GM10847 (cell line): ENCODE results near the gene GALNTL6.

Experiments used
- POLR2A ChIP-seq: IDR thresholded peaks from 2 replicates; pipeline ENCODE4 v1.6.1; 2011; ENCODE audit not compliant: insufficient read length; ENCODE audit errors: extremely low read depth

The GALNTL6 gene

DNA sequence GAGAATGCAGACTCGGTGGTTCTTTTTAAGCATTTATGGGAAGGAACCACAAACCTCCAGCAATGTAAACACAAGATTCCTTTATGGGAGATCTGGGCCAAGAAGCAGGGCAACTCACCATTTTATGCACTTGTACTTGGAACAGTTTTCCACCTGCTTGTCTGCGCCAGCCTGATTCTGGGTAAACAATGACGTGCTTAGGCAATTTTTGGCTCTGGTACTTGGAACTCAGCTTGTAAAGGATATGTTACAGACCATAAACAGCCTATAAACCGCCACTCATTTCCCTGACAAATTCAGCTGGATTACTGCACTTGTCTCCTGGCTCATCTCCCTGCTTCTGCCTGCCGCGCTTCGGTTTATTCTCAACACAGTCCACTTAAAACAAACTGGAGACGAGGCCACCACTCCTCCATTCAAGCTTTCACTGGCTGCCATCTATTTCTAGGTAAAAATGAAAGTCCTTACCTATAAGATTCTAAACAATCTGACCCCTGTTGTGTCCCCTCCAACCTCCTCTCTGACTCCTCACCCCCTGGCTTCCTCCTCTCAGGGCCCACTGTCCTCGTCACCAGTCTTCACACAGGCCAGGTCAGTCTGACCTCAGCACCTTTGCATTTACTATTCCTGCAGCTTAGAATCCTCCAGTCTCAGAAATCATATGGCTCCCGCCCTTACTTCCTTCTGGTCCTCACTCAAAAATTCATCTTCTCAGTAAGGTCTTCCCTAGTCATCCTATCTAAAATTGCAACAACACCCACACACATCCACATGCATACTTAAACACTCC, 1149.6 kb downstream of the GALNTL6 start:
- TF ChIP-seq POLR2A = no peak

DNA sequence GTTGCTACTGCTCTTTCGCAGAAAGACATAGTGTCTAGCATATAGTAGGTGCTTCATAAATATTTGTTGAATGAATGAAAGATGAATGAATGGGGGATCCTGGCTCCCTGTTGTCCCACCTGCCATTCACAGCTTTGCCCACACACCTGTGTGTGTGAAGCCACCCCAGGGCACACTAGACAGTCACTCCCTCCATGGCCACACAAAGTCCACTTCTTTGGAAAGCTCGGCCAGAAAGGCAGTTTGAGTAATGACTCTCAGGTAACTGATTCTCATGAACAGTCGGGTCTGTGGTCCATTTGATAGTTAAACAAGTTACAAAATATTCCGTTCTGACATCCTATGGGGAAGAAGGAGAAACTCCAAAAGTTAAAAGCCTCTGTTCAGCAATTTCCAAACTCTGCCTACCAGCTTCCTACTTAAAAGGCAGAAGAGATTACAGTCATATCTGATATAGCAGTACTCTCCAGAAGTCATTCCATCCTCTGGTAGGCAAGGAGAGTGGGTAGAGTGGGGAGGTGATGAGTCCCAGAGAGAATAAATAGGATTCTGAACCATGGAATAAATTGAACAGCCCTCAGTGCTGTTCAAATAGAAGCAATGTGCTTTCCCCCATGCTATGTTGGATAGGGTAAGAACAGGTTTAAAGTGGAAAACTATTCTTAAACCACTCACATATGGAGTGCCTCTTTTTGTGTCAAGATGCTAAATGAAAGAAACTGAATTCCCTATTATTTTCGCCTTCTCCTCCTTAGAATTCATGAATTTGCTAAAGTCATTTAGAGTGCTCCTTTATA, 1150.5 kb downstream of the GALNTL6 start:
- no peak for TF ChIP-seq POLR2A

DNA sequence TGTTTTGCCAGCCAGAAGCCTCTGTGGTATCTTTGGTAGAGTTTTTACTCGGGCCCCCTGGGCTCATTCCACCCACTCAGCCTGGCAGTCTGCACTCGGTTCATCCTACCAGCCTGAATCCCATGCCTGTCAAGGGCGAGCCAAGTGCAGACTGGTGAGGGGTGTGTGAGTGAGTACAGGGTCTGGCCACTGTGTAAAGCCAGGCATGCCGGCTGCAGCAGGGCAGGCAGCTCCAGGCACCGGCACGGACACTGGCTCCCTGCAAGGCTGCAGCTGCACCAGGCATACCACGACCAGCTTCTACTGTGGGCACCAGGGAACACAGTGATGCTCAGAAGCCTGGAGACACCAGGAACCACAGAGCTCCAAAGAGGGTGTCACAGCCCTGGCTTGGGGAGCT, 1161.4 kb downstream of the GALNTL6 start:
- TF ChIP-seq POLR2A = no peak

- no peak for TF ChIP-seq POLR2A
Observed at GRCh38 chr4:172975651-172976229, 1162.5 kb downstream of the GALNTL6 start.

DNA sequence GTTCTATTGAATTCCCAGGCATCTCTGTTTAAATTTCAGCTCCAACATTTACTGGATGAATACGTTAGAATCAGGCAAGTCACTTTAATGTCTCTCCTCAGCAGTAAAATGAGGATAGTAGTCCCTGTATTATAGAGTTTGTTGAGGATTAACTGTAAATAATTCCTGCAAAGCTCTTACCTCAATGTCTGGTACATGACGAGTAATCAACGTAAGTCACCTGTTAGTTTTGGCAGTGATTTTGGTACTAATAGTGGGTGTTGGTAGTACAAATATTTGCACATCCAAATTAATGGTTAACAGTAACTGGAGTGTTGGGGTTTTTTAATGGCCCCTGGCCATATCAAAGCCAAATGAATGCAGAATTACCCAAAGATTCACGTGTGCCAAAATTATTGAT, 1165.6 kb downstream of the GALNTL6 start:
- no peak for TF ChIP-seq POLR2A

GRCh38 chr4:172979332-172979731, 1166.1 kb downstream of the GALNTL6 start:
- TF ChIP-seq POLR2A = no peak

- no peak for TF ChIP-seq POLR2A
Observed at GRCh38 chr4:172980219-172980618, 1167.0 kb downstream of the GALNTL6 start.

DNA sequence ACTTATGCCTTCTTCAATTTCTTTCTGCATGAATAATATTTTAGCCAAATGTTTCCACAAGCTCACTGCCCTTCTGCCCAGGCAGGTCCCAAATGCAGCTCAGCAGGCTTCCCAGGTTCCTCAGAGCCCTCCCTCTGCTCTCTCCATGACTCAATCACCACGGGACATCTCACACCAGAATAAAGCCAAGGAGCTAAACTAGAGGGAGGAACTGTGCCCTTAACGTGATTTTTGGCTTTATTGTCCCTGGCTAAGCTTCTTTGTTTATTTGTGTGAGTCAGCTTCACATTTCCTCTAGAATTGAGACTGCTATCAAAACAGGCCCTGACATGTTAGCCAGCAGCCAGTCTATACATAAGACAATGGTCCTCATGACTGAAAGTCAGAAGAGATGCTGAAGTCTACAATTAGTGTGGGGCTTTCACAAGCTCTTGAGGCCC, 1169.0 kb downstream of the GALNTL6 start:
- TF ChIP-seq POLR2A = no peak

DNA sequence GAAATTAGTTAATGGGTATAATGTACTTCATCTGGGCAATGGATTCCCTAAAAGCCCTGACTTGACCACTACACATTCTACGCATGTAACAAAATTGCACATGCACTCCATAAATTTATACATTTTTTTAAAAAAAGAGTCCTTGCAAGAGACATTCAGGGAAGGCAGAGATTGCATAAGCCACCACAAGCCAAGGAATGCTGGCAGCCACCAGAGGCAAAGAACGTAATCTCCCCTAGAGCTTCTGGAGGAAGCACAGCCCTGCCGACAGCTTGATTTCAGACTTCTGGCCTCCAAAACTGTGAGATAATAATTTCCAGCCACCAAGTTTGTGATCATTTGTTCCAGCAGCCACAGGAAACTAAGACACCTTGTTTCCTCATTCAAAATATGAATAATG, 1169.8 kb downstream of the GALNTL6 start:
- TF ChIP-seq POLR2A = no peak

DNA sequence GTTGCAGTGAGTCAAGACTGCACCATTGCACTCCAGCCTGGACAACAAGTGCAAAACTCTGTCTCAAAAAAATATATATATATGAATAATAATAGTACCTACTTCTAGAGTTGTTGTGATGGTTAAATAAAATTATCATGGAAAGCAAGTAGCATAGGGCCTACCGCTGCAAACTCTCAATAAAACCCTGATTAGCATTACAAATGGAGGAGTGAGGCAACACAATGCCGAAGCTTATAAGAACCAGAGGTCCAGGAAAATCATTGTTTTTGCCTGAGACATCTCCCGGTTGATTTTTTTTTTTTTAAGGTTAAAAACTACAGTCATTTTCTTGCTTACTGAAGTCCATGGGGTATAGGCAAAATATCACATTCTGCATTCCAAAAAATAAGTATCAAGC, 1170.4 kb downstream of the GALNTL6 start:
- no peak for TF ChIP-seq POLR2A

- no peak for TF ChIP-seq POLR2A
Observed at GRCh38 chr4:172985552-172985951, 1172.3 kb downstream of the GALNTL6 start.

GRCh38 chr4:172986114-172986513, 1172.9 kb downstream of the GALNTL6 start:
- no peak for TF ChIP-seq POLR2A

DNA sequence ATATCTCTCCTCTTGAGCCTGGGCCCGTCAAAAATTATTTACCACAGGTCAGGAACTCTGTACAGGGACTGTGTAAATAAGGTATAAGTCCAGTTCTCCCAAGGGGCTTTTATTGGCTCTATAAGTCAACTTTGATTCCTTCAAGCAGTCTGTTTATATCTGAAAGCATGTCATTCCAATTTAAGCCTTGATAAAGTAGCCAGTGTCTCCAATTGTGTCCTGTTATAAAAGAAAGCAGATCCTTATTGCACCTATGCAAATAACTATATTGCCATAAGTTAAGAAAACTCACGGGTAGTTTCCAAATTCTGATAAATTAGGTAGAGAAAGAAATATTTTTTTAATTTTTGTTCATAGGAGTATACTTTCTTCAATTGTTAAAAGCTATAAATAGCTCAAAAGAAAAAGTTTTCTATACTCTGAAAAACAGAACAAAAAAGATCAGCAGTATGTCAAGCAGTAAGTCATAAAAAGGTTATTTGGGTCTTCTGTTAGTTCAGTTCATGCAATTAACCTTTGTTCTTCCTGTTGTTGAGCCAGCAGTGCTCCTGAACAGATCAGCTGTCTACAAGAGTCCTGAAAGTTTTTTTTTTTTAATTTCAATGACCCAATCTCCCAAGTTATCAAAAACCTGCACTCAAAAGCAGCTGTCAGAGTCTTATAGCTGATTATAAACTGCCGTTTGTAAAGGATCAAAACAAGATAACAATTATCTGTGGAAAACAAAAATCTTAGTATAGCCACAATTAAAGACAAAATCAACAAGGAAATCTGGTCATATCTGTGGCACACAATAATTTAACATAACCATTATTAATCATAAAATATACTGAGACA, 1177.0 kb downstream of the GALNTL6 start:
- TF ChIP-seq POLR2A = no peak

GRCh38 chr4:172992648-172993378, 1179.6 kb downstream of the GALNTL6 start:
- no peak for TF ChIP-seq POLR2A
